ENCODE data around the gene SCAANT1.

Gene SCAANT1

DNA sequence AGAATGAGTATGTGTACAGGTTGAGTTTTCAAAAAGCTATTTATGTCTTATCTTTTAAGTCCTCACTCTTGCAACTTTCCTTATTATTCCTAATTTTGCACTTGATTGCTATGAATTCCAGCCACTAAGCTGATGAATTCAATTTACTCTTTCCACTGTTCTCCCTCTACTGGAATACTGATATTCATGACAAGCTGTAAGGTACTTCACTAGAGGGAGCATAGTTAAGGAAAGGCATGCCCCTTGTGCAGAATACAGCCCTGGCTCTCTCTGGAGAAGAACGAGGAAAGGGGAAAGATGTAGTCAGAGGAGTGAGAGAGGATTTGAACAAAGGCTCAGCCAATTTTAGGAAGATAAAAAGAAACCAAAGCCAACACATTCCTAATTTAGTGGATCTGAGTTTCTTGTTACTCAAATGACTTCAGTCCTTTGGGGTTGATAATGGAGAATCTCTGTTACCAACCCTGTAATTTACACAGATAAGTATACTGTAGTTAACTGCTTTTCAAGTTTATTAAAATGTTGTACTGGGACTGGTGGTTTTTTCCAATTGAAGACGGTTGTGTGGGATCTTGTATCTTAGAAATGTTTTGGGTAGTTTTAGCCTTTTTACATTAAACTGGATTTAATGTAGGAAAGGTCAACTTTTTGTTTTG is 4.0 kb downstream of the SCAANT1 start:
- DNase-seq (ENCODE audit: extremely low spot score, insufficient read length, low read depth) = no peak
- FAIRE-seq = no peak

DNA sequence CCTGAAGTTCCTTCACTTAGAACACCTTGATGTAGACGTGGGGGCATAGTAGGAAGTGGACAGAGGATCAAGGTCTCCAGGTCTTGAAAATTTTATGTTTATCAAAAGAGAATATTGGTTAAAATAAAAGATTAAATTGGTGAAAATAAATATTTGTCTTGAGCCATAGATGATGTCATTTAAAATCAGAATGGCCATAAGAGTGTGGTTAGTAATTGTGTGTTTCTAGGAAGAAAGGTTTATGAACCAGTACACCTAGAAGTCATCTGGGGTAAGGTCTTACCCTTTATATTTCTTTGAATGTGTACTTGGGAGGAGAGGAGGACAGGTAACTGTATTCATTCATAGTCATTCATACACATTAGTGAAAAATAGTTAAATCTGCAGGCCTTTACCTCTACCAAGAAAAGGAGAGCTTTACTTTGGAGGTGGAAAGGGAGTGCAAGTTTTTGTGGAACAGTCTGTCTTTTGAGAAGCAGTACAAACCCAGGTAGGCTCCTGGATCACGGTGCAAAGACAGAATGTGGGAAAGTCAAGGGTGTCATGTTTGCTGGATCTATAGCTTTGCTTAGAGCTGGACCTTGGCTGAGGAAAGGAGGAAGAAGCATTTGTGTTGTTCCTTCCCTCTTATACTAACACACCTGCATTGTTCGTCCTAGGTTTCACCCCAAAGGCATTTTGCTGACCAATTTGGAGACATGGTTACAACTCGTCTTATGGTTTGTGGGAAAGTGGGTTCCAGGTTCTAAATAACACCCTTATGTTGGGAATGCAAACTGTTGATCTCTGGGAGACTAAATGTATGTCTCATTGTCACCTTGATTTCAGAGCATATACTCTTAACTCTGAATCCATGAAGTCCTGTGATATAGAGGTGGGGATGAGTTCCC is 6.2 kb downstream of the SCAANT1 start:
- DNase-seq (ENCODE audit: extremely low spot score, insufficient read length, low read depth) = no peak
- FAIRE-seq = no peak

DNA sequence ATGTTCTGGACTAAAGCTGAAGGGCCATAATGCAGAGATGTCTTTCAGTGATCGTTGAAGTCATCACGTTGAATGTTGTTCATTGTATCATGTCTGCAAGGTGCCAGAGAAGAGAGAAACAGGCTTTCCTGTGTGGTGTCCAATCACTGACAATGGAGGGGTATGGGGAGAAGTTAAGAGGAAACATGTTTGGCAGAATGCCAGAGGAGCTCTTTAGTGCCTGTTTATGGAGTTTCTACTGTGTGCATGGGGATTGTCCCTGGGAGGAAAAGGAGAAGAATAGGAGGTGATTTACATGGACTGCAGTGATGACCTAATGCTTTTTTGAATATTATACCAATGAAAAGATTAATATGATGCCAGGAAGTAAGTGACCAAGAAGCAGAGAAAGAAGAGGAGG is 11.7 kb downstream of the SCAANT1 start:
- no peak for FAIRE-seq
- DNase-seq (ENCODE audit: extremely low spot score, insufficient read length, low read depth) = no peak

DNA sequence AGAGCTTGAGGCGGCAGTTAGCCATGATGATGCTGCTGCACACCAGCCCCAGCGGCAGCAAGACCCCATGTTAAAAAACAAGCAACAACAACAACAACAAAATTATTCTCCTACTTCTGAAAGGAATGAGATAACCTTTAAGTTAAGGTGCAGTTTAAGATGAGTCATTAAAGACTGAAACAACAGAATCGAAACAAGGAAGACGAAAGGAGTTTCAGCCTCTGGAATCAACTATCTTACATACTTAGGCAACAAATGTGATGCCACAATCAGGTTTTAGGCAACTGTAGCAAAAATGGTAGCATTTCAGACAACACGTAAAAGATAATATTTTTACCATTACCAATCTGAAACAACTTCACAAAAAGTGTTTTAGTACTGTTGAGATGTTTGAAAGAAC is 12.2 kb downstream of the SCAANT1 start:
- no peak for FAIRE-seq

DNA sequence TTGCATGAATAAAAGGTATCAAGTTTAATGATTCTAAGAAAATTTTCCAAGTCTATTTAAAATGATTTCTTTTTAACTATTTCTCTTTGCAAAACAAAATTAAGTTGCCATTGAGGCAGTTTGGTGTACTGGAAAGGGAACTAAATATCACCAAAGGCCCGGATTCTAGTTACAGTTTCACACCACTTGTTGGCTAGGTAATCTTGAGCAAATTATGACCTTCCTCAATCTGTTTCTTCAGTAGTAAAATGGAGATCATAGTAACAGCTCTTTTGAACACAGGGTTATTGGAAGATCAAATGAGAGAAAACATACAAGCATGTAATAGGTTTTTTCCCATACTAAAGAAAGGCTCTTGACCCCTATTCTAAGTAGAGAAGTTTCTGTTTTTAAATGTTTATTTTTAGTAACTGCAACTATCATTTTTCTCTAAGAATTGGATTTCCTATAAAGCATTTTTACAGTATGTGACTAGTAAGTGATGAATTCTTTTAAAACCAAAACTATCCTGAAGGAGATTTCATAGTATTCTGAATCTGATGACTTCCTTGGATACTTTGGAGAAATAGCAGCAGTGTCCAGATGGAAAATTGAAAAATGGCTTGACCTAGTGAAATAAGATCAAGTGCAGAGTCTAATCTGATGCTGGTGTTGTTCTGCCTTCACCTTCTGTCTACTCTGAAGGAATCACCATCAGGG is 15.7 kb downstream of the SCAANT1 start:
- FAIRE-seq = peak; percentile 67
- DNase-seq (ENCODE audit: extremely low spot score, insufficient read length, low read depth) = no peak

More for the DNA sequence above, 12.2 kb downstream of the SCAANT1 start:
- no peak for DNase-seq (ENCODE audit: extremely low spot score, insufficient read length, low read depth)

DNA sequence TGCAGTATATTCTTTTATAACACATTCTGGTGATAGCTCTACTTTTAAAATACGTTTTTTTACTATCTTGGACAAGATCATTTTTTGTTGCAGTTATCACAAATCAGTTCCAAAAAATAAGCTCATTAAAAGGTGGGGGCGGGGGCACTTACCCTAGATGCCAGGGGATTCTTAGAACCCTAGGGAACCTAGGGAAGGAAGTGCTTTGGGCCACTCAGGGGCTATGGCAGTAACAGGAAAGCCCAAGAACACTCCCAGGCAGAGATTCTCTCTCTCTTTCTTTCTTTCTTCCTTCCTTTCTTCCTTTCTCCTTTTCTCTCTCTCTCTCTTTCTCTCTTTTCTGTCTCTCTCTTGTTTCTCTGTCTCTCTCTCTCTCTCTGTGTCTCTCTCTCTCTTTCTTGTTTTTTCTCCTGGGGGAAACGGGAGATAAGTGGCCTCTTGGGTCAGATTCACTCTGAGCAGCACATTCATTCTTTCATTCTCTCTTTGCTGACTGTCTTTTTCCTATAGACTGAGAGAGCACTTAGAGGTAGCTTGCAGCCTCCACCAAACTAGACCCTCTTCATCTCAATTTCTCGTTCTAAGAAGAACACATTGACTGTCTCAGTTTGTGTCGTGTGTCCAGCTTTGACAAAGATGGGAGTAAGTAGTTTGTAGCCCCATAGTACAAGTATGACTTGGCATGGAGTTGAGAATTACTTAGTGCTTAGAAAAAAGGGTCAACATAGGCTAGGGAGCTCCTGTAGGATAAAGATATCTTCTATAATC is 16.6 kb downstream of the SCAANT1 start:
- FAIRE-seq (peak; percentile 53), DNase-seq (ENCODE audit: extremely low spot score, insufficient read length, low read depth) (no peak)

DNA sequence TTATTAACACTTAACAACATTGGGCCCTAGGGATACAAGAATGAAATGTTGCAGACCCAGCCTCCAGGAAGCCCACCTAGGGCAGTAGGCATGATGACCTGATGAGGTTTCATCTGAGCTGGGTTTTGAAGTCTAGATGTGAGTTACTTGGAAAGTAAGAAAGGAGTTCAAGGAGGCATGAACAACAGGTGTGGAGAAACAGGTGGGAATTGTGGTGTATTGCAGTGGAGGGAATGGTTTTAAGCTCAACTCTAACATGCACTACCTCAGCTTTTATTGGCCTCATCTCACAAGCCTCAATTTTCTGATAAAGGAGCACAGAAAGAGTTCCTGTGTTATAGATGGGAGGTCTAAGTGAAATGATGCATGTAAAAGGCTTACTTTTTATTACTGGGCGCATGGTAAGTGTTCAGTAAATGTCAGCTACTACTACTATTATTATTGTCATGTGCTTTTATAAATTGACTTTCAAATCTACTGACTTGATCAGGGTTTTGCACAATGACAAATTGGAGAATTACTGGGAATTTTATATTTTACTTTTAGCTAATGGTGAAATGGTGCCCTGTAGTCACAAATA is 19.3 kb downstream of the SCAANT1 start:
- FAIRE-seq (no peak), DNase-seq (ENCODE audit: extremely low spot score, insufficient read length, low read depth) (no peak)

DNA sequence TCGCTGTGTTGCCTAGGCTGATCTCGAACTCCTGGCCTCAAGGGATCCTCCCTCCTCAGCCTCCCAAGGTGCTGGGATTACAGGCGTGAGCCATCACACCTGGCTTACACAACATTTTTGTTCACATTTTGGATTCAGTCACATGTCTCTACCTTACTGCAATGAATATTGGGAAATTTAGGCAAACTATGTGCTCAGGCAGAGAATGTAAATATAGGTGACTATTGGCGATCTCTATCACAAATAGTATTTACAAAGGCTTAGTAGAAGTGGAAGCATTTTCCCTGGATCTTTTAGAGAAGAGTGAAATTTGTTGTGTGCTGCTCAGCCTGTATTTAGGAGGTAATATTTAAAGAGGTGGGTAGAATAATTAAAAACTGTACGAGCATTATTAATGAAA is 20.7 kb downstream of the SCAANT1 start:
- FAIRE-seq = no peak

DNA sequence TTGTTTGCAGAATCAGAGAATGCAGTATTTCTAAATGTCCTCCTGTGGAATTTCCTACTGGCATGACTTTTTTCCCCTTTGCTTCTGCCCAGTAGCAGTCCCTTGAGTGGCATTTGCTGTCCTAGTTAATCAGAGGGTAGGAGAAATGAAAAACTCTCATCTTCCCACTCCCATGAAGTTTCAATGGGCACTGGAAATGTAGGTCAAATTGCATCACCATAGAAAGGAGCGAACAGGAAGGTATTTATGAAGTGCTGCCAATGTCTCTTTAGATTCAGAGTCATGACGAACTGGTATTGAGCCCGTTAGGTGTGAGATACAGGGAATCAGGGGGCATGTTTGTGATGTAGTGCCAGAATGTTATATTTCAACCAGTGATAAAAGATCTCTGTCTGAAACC is 25.3 kb downstream of the SCAANT1 start:
- FAIRE-seq (no peak), DNase-seq (ENCODE audit: extremely low spot score, insufficient read length, low read depth) (no peak)

More for the DNA sequence above, 20.7 kb downstream of the SCAANT1 start:
- no peak for DNase-seq (ENCODE audit: extremely low spot score, insufficient read length, low read depth)

DNA sequence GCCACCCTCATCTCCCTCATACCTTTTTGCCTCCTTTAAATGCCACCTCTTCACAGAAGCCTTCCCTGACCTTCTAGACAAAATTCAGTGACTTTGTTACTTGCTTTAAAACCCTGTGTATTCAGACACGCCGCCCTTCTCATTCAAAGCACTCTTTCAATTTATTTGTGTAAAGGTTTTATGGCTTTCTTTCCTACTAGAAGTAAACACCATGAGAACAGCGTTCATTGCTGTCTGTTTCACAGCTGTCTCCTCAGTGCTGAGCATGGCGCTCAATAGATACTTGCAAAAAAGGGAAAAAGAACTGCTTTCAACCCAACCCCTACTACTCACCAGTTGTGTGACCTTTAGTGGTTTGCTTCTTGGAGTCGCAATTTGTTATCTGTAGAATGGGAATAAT is 31.5 kb downstream of the SCAANT1 start:
- DNase-seq (ENCODE audit: extremely low spot score, insufficient read length, low read depth) = no peak
- FAIRE-seq = no peak

DNA sequence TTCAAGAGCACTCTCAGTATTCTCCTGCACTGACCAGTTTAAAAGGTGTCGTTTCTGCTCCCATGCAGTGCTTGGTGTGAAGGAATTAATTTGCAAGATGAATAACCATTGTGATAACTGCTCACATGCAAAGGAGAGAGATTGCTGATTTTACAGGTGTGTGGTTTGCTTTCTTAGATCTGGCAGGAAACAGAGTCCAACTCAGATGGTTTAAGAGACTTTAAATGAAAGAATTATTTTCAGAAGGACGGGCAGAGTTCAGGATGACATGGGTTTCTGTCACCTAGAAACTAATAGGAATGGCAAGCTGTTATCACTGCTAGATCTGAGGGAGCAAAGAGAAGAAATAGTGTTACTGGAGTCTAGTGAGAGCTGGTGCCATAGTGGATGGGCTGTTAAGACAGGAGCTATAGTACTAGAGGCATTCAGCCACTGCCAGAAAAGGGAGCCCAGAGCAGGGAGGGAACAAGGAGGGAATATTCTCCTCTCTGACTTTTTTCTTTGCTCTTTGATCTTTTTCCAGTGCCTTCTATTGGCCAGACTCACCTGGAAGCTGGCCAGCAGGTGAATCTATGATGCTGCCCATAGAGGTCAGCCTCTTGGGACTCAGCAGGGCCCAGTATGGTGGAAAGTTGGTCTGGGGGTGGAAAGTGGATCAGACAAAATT is 33.7 kb downstream of the SCAANT1 start:
- DNase-seq (ENCODE audit: extremely low spot score, insufficient read length, low read depth) (no peak), FAIRE-seq (no peak)

DNA sequence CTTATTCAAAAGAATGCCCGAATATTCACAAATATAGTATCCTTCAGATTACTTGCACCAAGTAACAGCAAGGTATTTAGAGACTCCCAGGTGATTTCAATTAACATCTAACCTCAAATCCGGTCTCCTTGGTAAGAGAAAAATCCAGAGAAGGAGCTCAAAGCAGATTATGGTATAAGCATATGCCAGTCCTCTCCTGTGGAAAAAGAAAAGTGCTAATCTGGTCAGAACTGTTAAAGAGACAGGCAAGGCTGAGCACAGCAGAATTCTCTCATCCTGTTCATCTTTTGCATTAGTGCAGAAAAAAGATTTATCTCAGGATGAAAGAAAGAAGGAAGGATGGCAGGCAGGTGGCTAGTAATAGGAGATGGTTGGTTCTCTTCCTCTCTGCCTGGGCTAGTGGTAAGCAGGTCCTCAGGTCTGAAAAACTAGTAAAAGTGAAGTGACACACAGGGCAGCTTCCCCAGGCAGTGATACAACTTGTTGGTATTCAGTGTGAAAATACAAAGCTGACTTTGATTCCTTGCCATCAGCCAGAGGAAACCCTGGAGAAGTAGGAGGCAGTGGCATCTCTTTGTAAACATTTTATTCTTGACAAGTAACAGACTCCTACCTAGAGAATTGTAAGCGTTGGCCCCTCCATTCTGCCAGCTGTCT is 34.3 kb downstream of the SCAANT1 start:
- DNase-seq (ENCODE audit: extremely low spot score, insufficient read length, low read depth) (no peak), FAIRE-seq (no peak)

DNA sequence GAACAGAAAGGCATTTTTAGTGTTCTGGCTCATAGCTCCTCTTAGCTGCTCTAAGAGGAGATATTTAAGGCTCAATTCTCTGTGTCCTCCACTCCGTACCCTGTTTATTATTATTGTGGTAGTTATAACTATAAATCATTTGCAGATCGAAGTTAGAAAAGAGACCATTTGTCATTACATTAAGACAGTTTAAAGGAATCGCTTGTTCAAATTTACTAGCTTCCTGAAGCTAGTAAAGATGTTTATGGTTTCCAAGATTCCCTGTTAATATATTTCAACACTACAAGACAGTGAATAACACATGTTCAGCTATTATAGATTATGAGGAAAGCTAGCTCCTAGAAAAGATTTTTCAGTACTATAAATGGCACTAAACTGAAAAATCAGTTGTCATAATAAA is 35.9 kb downstream of the SCAANT1 start:
- FAIRE-seq (no peak), DNase-seq (ENCODE audit: extremely low spot score, insufficient read length, low read depth) (no peak)

DNA sequence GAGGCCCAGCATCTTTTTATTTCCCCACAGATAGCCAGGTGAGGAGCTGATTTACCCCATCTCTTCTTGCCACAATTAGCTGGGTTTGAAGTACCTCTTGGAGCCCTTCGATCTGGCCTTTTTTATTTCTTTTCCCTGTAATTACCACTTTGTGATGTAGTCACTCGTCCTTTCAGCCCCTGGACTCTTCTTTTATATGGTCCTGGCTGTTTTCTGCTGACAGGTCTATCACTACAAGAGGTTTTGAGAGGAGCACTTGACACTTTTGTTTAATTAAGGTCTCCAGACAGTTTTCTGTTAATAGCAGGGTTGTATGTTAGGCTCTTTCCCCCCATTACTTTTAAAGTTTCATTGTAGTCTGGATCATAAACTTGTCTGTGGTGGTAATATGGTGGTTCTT is 36.7 kb downstream of the SCAANT1 start:
- FAIRE-seq (no peak), DNase-seq (ENCODE audit: extremely low spot score, insufficient read length, low read depth) (no peak)

DNA sequence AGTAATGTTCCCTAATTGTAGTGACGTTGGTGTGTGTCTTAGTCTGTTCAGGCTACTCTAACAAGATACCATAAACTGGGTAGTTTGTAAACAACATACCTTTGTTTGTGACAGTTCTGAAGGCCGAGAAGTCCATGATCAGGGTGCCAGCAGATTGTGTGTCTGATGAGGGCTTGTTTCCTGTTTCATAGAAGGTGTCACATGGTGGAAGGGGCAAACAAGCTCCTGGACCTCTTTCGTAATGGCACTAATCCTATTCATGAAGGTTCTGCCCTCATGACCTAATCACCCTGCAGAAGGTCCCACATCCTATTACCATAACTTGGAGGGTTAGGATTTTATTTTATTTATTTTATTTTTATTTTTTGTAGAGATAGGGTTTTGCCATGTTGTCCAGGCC is 37.4 kb downstream of the SCAANT1 start:
- DNase-seq (ENCODE audit: extremely low spot score, insufficient read length, low read depth) = no peak

DNA sequence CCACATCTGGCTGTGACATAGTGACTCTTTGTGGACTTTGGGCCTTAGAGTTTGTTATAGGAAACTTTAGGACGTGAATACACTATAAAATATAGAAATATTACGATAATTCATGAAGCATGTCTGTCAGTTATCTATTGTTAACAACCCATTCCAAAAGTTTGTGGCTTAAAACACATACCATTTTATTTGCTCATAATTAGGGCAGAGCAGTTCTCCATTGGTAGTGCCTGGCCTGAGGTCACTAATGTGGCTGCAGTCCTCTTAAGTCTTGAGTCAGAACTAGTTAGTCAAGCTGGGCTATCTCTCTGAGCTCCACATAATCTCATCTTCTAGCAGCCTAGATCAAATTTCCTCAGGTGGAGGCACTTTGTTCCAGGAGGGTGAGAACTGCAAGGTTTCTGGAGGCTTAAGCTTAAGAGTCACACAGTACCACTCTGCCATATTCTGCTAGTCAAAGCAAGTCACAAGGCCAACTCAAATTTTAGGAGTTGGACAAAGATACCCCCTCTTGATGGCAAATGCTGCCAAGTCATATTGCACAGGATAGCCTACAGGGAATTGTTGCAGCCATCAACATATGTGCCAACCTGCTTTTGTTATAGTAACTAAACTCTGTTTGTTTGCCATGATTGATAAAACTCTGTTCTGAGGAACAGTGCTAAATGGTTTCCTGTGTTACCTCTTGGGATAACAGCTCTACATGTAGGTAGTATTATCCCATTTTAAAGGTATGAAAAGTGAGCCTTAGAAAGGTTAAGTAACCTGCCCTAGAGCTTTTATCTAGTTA is 39.9 kb downstream of the SCAANT1 start:
- DNase-seq (ENCODE audit: extremely low spot score, insufficient read length, low read depth) (no peak), FAIRE-seq (no peak)

More for the DNA sequence above, 37.4 kb downstream of the SCAANT1 start:
- no peak for FAIRE-seq

DNA sequence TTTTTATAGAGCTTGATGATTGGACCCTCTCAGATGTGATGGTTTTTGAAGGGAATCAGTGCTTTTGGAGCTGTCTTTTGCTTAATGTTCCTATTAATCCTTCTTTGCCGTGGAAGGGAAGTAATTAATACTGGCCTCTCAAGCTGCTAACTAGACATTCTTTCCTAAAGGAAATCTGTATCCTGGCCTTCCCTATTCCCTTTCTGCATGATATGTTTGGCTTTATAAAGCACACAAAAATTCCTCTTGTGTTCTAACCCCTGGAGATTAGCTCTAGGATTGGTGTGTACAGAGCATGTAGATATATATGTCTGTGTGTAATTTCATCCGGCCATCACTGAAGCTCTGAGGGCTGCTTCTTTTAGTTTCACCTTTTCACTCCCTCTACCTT is 41.6 kb downstream of the SCAANT1 start:
- FAIRE-seq (no peak), DNase-seq (ENCODE audit: extremely low spot score, insufficient read length, low read depth) (no peak)
